Smooth muscle cell (in vitro differentiated cells): ENCODE measurements around the gene GSG1L. TPM values are rescaled to one million over a fixed set of nuclear protein-coding genes. Genes with fewer than 3 reads are reported as not detected.

ENCODE experiments used
- DNase-seq: peaks from one replicate; lab custom pipeline; 2025; ENCODE audit not compliant: unreplicated experiment; lab: John Stamatoyannopoulos, UW
- H2AFZ ChIP-seq: fragments of 200-600 bp; sonication (generic); 2 replicates; pipeline ENCODE4 v1.6.0; 2016; ENCODE audit warnings: antibody characterized with exemption, low read depth, mild to moderate bottlenecking
- H3F3A ChIP-seq: fragments of 200-600 bp; sonication (generic); 2 replicates; pipeline ENCODE4 v1.6.0; 2017; ENCODE audit warnings: antibody characterized with exemption, low read depth
- H3K27ac ChIP-seq: fragments of 200-600 bp; sonication (generic); 2 replicates; pipeline ENCODE4 v1.5.1; 2016; ENCODE audit warnings: low read depth, mild to moderate bottlenecking
- H3K27me3 ChIP-seq: fragments of 200-600 bp; sonication (generic); 2 replicates; pipeline ENCODE4 v1.6.1; 2016; ENCODE audit warnings: low read depth, mild to moderate bottlenecking
- H3K36me3 ChIP-seq: fragments of 200-600 bp; sonication (generic); 2 replicates; pipeline ENCODE4 v1.5.1; 2016; ENCODE audit warnings: low read depth
- H3K4me1 ChIP-seq: fragments of 200-600 bp; sonication (generic); 2 replicates; pipeline ENCODE4 v1.5.1; 2016; ENCODE audit warnings: low read depth
- H3K4me2 ChIP-seq: fragments of 200-600 bp; sonication (generic); 2 replicates; pipeline ENCODE4 v1.6.0; 2016; ENCODE audit warnings: mild to moderate bottlenecking
- H3K4me3 ChIP-seq: fragments of 200-600 bp; sonication (generic); 2 replicates; pipeline ENCODE4 v1.5.1; 2016; ENCODE audit warnings: mild to moderate bottlenecking
- H3K79me2 ChIP-seq: fragments of 200-600 bp; sonication (generic); 2 replicates; pipeline ENCODE4 v1.6.0; 2016; ENCODE audit warnings: low read depth, mild to moderate bottlenecking
- H3K9ac ChIP-seq: fragments of 200-600 bp; sonication (generic); 2 replicates; pipeline ENCODE4 v1.6.0; 2016; ENCODE audit warnings: low read depth
- H3K9me3 ChIP-seq: fragments of 200-600 bp; sonication (generic); replicated peaks from 2 replicates; pipeline ENCODE4 v1.5.1; 2016; ENCODE audit warnings: low read depth
- H4K20me1 ChIP-seq: fragments of 200-600 bp; sonication (generic); 2 replicates; pipeline ENCODE4 v1.6.0; 2016; ENCODE audit warnings: low read depth
- WGBS: methylation state at CpG from one replicate; pipeline ENCODE4 v1.1.7; 2016; ENCODE audit warnings: low lambda C conversion rate; 5-methylcytosine and 5-hydroxymethylcytosine counted together
- polyA plus RNA-seq: library from polyadenylated mRNA; unstranded; fragments of >200 nt; fragmentation: Nextera tagmentation; extraction: Ambion mirVana; gene quantifications from 2 replicates; pipeline ENCODE4 v1.2.1, GENCODE V29; 2016
- total RNA-seq: library from RNA; depleted of rRNA; stranded (reverse); fragments of >200 nt; gene quantifications from 2 replicates; pipeline ENCODE4 v1.2.3, GENCODE V29; 2014
- TF ChIP-seq, protein P1 (sequence below): fragments of 200-600 bp; sonication (generic); IDR thresholded peaks from 2 replicates; pipeline ENCODE4 v1.5.1; 2017; ENCODE audit warnings: borderline replicate concordance, mild to moderate bottlenecking, antibody characterized with exemption; ENCODE audit not compliant: insufficient read depth, poor library complexity, severe bottlenecking

GSG1L gene
- total and polyA plus RNA-seq, 2 experiments from 2014 or later: 0.31 TPM; not detected in 1

DNA sequence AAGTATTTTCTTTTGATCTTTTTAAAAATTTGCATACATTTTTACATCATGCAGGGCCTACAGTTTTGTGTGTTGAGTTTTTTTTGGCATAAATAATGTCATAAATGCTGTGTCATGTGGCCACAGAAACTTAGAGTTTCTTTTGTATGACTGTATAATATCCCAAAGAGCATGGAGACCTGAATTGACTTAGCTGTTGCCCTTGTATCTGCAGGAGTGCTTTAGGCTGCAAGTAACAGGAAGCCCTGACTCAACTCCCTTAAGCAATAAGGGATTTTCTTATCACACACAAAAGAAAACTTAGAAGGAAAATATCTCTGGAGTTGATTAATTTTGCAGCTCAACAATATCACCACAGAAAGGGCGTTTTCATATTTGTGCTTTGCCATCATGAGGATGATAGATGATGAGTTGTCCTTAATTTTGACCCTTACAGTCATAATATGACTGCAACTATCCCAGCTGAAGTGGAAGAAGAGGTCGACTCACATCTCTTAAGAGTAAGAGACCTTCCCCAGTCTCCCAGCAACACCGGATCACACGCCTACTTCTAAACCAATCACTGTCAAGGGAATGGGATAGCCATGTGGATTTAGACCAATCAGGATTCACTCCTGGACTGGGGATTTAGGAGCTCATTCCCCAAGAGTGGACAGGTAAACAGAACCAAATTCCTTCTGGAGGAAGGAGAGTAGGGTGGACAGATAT, 138.9 kb downstream of the GSG1L start:
- Histone ChIP-seq H3K9ac (no peak overlapping the region), H3K9me3 (no peaks in the 10 kb centered on the region), H3K4me3 (no peak overlapping the region), H3K79me2 (no peaks in the 10 kb centered on the region), H3F3A (no peaks in the 10 kb centered on the region), H4K20me1 (no peaks in the 10 kb centered on the region), H3K4me1 (no peaks in the 10 kb centered on the region), H3K27me3 (no peaks in the 10 kb centered on the region), H3K36me3 (no peaks in the 10 kb centered on the region), H2AFZ (no peak overlapping the region), H3K4me2 (no peak overlapping the region), H3K27ac (no peak overlapping the region)
- TF ChIP-seq, protein P1, sequence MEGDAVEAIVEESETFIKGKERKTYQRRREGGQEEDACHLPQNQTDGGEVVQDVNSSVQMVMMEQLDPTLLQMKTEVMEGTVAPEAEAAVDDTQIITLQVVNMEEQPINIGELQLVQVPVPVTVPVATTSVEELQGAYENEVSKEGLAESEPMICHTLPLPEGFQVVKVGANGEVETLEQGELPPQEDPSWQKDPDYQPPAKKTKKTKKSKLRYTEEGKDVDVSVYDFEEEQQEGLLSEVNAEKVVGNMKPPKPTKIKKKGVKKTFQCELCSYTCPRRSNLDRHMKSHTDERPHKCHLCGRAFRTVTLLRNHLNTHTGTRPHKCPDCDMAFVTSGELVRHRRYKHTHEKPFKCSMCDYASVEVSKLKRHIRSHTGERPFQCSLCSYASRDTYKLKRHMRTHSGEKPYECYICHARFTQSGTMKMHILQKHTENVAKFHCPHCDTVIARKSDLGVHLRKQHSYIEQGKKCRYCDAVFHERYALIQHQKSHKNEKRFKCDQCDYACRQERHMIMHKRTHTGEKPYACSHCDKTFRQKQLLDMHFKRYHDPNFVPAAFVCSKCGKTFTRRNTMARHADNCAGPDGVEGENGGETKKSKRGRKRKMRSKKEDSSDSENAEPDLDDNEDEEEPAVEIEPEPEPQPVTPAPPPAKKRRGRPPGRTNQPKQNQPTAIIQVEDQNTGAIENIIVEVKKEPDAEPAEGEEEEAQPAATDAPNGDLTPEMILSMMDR: no peak
- DNase-seq: no peak
- 83% methylated on average over 4 of the region's 4 CpGs for WGBS

DNA sequence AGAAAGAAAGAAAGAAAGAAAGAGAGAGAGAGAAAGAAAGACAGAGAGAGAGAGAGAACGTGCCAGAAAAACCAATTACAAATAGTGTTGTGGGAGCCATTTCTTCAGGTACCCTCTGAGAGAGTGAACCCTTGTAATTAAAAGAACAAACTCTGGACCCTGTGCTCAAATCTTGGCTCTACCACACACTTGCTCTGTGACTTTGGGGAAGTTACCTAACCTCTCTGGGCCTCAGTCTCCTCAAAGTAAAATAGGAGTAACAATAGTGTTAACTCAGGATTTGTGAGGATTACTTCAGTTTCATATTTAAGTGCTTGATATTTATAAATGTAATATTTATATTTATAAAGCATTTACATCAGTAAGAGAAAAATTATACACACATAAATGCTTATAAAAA, 139.8 kb downstream of the GSG1L start:
- no peak for DNase-seq
- Histone ChIP-seq H3K27me3 (no peaks in the 10 kb centered on the region), H3K4me2 (no peak overlapping the region), H3K9ac (no peak overlapping the region), H4K20me1 (no peaks in the 10 kb centered on the region), H3K4me3 (no peak overlapping the region), H3K79me2 (no peaks in the 10 kb centered on the region), H3F3A (no peaks in the 10 kb centered on the region), H2AFZ (no peak overlapping the region), H3K36me3 (no peaks in the 10 kb centered on the region), H3K4me1 (no peaks in the 10 kb centered on the region), H3K9me3 (no peaks in the 10 kb centered on the region), H3K27ac (no peak overlapping the region)
- TF ChIP-seq, protein P1: no peak
- WGBS: 58% methylated on average over 1 of the region's 1 CpG

DNA sequence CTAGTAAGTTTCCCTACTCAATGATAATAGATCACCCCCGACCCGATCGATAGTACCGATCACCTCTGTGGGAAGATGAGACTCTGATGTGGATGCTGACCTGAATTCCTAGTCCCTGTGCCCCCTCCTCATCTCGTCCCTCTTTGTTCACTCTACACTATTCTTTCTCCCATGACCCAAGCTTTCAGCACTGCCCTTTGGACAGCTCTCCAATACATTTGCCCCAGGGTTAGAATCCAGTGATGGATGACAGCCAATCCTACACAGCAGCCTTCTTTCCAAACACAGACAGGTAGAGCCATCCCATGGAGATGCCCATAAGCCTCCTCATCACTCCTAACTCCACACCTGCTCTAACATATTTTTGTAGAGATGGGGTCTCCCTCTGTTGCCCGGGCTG, 141.1 kb downstream of the GSG1L start:
- 70% methylated on average over 6 of the region's 6 CpGs for WGBS
- Histone ChIP-seq H3K79me2 (no peaks in the 10 kb centered on the region), H3K4me3 (no peak overlapping the region), H4K20me1 (no peaks in the 10 kb centered on the region), H3K27me3 (no peaks in the 10 kb centered on the region), H3K27ac (no peak overlapping the region), H3F3A (no peaks in the 10 kb centered on the region), H3K4me2 (no peak overlapping the region), H2AFZ (no peak overlapping the region), H3K4me1 (no peaks in the 10 kb centered on the region), H3K9ac (no peak overlapping the region), H3K9me3 (no peaks in the 10 kb centered on the region), H3K36me3 (no peaks in the 10 kb centered on the region)
- DNase-seq: no peak
- TF ChIP-seq, protein P1: no peak

DNA sequence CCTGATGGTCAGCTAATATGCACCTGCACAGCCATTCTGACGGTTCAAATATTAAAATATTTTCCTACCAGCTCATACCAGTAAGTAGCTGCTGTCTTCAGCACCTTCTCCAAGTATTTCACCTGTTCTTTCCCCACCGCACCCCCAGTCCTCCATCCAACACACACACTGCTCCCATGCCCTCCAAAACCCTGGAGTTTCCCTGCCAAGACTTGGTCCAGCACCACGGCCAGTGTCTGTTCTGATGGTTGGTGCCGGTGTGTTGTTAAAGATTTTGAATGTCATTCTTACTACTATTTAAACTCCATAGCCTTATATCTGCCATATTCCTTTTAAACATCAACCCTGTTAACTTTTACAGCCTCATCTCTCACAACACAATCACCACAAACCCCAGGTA, 142.4 kb downstream of the GSG1L start:
- no peak for DNase-seq
- TF ChIP-seq, protein P1: no peak

More for the DNA sequence above, 142.4 kb downstream of the GSG1L start:
- no peaks in the 10 kb centered on the region for H4K20me1 ChIP-seq
- H3K79me2 ChIP-seq: no peaks in the 10 kb centered on the region
- no peak overlapping the region for H2AFZ ChIP-seq
- H3K4me2 ChIP-seq: no peak overlapping the region
- H3K27ac ChIP-seq: no peak overlapping the region
- no peaks in the 10 kb centered on the region for H3K4me1 ChIP-seq
- no peaks in the 10 kb centered on the region for H3K27me3 ChIP-seq
- no peaks in the 10 kb centered on the region for H3K36me3 ChIP-seq
- H3K9me3 ChIP-seq: no peaks in the 10 kb centered on the region
- H3F3A ChIP-seq: no peaks in the 10 kb centered on the region
- H3K4me3 ChIP-seq: no peak overlapping the region
- no peak overlapping the region for H3K9ac ChIP-seq
- WGBS: 82% methylated on average over 4 of the region's 4 CpGs
